Adrenal gland (tissue), 12 donors: ENCODE results near the gene TTF2. TPM values are rescaled to one million over a fixed set of nuclear protein-coding genes. Genes with fewer than 3 reads are reported as not detected.

Source experiments
- DNase-seq, 7 donors: peaks; one replicate each; pipeline ENCODE4 v3.0.0-alpha.2; 2019 to 2020
- H3K27ac ChIP-seq, 5 donors: fragments of 200-600 bp; sonication (generic) in 4 of 5; 1 replicate in 3 of 5; 2 replicates in 2 of 5; pipeline versions ENCODE4 v1.5.1 to v1.8.0; 2016 to 2020; ENCODE audit warnings: mild to moderate bottlenecking in 1 of 5
- H3K27me3 ChIP-seq: fragments of 200-600 bp; 2 replicates; pipeline ENCODE4 v1.8.0; 2021
- H3K36me3 ChIP-seq, 2 donors: fragments of 200-600 bp; replicated peaks in 1 of 2; 1 replicate in 1 of 2; 2 replicates in 1 of 2; pipeline versions ENCODE4 v1.5.1 to v1.8.0; 2018 to 2022
- H3K4me1 ChIP-seq, 2 donors: fragments of 200-600 bp; replicated peaks in 1 of 2; 1 replicate in 1 of 2; 2 replicates in 1 of 2; pipeline versions ENCODE4 v1.5.1 to v1.8.0; 2018 to 2021
- H3K4me3 ChIP-seq, 4 donors: fragments of 200-600 bp; sonication (generic) in 3 of 4; one replicate each; pipeline ENCODE4 v1.5.1; 2016 to 2018
- H3K9me3 ChIP-seq, 3 donors: fragments of 200-600 bp; sonication (generic) in 1 of 3; replicated peaks in 1 of 3; 1 replicate in 2 of 3; 2 replicates in 1 of 3; pipeline versions ENCODE4 v1.5.1 to v1.8.0; 2016 to 2021
- POLR2A ChIP-seq, 2 donors: fragments of 450-650 bp; IDR thresholded peaks; one replicate each; pipeline ENCODE4 v1.6.1; 2017; ENCODE audit warnings: antibody characterized with exemption in 2 of 2, mild to moderate bottlenecking in 2 of 2, moderate library complexity in 1 of 2
- WGBS, 4 donors: extraction: QIAGEN DNeasy Blood & Tissue Kit in 2 of 4; methylation state at CpG; one replicate each; pipeline versions ENCODE4 v1.1.5 to v1.1.7; 2013 to 2017; 5-methylcytosine and 5-hydroxymethylcytosine counted together
- intact Hi-C, 2 donors: fragments of 100-400 bp; cut with DNase I; formaldehyde crosslinking; loops; one replicate each; pipeline versions ENCODE4 v1.14.1 to v1.15.0; 2022 to 2023
- polyA plus RNA-seq, 3 donors: library from polyadenylated mRNA; stranded (reverse); fragments of 200-250 nt in 2 of 3; fragments of 350-450 nt in 1 of 3; fragmentation: Illumina TruSeq in 1 of 3; extraction: RNeasy Lipid Tissue Mini Kit (QIAGEN cat#74804) in 1 of 3; gene quantifications; one replicate each; pipeline ENCODE4 v1.2.3, GENCODE V29; 2013 to 2014
- total RNA-seq, 9 donors: library from RNA; depleted of rRNA in 4 of 9; stranded (reverse); fragments of >200 nt in 4 of 9; fragments of 120-200 nt in 1 of 9; fragmentation: NEBNext Ultra II Directional in 1 of 9; extraction: Animal tissue kit (Norgen Biotek cat#: 25700) in 1 of 9; gene quantifications; one replicate each; pipeline versions ENCODE4 v1.1.0 to v1.2.4, GENCODE V29; 2013 to 2023
- TF ChIP-seq, protein P1 (sequence below), 6 experiments: fragments of 450-650 bp in 4 of 6; fragments of 200-600 bp in 2 of 6; sonication (generic) in 1 of 6; IDR thresholded peaks; 1 replicate in 5 of 6; 2 replicates in 1 of 6; pipeline versions ENCODE4 v1.5.1 to v1.8.0; 2016 to 2021; ENCODE audit warnings: antibody characterized with exemption in 6 of 6, mild to moderate bottlenecking in 2 of 6, moderate library complexity in 1 of 6
- donor health status: healthy with polysubstance abuse.
- donor health status: Bipolar disorder and iron deficiency.
- donor health status: DM: yes; HTN: yes; CAD: no.
- donor health status: DM: no; HTN: no; CAD: no.
- donor health status: DM: no; HTN: no; CAD: no.
- donor health status: DM: yes; HTN: yes; CAD: no.

The TTF2 gene
- total and polyA plus RNA-seq, 12 donors = 3.5 to 28.2 (median 19.2) TPM

DNA sequence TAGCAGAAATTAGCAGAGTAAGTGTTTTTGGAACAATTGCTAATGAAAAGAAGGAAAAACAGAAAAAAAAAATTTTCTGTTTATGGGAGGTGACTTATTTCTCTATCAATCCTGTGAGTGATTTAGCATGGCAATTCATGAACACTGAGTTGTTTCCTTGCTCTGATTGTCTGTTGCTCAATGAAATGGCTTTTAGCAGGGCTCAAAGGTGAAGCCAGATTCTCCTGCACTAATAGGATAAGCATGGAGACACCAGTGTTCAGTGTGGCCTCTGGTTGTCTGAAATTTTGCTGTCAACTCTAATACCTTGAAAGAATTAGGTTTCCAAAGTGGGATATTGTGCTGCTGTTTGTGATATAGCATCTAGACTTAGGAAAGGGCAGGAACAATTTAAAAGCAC lies 45.6 kb downstream of the TTF2 start:
- Histone ChIP-seq H3K36me3 (no peaks in the 10 kb centered on the region), H3K27me3 (no peaks in the 10 kb centered on the region), H3K4me1 (no peaks in the 10 kb centered on the region), H3K4me3 (no peak overlapping the region), H3K27ac (no peak overlapping the region), H3K9me3 (no peaks in the 10 kb centered on the region)
- intact Hi-C loops = no loop called here
- no peak for DNase-seq
- no peak for TF ChIP-seq POLR2A (IDR thresholded peaks at IDR 0.05)
- TF ChIP-seq, protein P1, sequence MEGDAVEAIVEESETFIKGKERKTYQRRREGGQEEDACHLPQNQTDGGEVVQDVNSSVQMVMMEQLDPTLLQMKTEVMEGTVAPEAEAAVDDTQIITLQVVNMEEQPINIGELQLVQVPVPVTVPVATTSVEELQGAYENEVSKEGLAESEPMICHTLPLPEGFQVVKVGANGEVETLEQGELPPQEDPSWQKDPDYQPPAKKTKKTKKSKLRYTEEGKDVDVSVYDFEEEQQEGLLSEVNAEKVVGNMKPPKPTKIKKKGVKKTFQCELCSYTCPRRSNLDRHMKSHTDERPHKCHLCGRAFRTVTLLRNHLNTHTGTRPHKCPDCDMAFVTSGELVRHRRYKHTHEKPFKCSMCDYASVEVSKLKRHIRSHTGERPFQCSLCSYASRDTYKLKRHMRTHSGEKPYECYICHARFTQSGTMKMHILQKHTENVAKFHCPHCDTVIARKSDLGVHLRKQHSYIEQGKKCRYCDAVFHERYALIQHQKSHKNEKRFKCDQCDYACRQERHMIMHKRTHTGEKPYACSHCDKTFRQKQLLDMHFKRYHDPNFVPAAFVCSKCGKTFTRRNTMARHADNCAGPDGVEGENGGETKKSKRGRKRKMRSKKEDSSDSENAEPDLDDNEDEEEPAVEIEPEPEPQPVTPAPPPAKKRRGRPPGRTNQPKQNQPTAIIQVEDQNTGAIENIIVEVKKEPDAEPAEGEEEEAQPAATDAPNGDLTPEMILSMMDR (IDR thresholded peaks at IDR 0.05) = no peak

DNA sequence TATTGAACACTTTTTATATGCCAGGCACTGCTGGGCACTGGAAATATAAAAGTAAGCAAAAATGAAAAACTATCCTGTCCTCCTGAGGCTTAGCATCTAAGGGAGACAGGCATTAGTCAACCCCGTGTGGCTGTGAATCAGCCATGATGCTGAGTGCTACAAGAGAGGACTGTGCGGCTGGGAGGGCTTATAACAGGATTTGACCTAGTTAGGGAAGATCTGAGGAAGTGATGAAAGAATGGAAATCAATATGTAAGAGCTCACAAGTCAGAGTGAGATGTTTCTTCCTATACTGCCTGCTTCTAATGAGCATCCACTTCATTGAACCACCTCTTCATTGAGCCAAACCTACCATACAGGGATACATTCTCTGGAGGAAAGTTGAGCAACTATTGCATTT lies 46.4 kb downstream of the TTF2 start:
- no peak for TF ChIP-seq POLR2A (IDR thresholded peaks at IDR 0.05)
- TF ChIP-seq, protein P1 (IDR thresholded peaks at IDR 0.05) = no peak
- WGBS, 4 donors = 87 to 92% (median 89%) methylated on average over 2 of the region's 2 CpGs
- H3K27me3 ChIP-seq = no peaks in the 10 kb centered on the region
- H3K4me1 ChIP-seq = no peaks in the 10 kb centered on the region
- no peak overlapping the region for H3K27ac ChIP-seq
- no peak overlapping the region for H3K4me3 ChIP-seq
- no peaks in the 10 kb centered on the region for H3K9me3 ChIP-seq
- no peak for DNase-seq
- no peaks in the 10 kb centered on the region for H3K36me3 ChIP-seq
- intact Hi-C loops = no loop called here

DNA sequence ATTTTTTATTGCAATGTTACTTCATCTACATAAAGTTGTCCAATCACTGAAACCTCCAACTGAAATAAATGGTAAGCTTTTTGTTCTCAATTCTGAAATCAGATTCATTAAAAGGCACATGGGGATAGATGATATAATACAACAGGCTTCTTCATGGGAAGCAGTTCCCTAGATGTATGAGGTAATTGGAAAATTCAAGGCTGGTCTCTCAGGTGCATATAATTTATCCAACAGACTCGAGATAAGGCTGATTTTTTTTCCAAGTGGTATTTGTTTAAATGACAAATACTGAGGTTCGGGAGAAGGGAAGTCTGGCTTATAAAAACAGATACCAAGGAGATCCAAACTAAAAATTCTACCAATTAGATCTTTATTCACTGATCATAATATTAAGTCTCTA lies 47.2 kb downstream of the TTF2 start:
- no peaks in the 10 kb centered on the region for H3K27me3 ChIP-seq
- no peaks in the 10 kb centered on the region for H3K36me3 ChIP-seq
- intact Hi-C loops = no loop called here
- H3K9me3 ChIP-seq = no peaks in the 10 kb centered on the region
- H3K4me3 ChIP-seq = no peak overlapping the region
- no peaks in the 10 kb centered on the region for H3K4me1 ChIP-seq
- no peak for DNase-seq
- H3K27ac ChIP-seq = no peak overlapping the region
- WGBS, 4 donors = 52 to 66% (median 62%) methylated on average over 2 of the region's 2 CpGs
- TF ChIP-seq POLR2A (IDR thresholded peaks at IDR 0.05) = no peak
- TF ChIP-seq, protein P1 (IDR thresholded peaks at IDR 0.05) = no peak

DNA sequence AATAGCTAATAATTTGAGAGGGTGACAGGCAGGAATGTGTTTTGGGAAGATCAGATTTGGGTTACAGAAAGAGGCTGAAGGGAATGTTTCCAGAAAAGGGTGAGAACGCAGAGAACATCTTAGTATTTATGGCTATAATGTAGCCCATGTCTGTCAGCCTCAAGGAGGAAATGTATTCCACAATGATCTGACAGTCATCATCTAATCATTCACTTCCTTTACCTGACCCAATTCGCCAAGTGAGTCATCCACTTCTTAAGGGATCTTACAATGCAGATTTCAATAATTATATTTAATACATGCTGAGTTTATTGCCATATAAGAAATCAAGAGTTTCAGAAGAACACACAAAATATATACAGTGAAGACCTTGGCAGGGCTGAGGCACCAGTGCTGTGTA lies 50.6 kb downstream of the TTF2 start:
- H3K36me3 ChIP-seq = no peaks in the 10 kb centered on the region
- intact Hi-C loops = no loop called here
- 61 to 70% (median 64%) methylated on average over 2 of the region's 2 CpGs for WGBS, 4 donors
- H3K9me3 ChIP-seq = no peaks in the 10 kb centered on the region
- DNase-seq = no peak
- H3K4me1 ChIP-seq = no peaks in the 10 kb centered on the region
- H3K4me3 ChIP-seq = no peak overlapping the region
- no peaks in the 10 kb centered on the region for H3K27me3 ChIP-seq
- TF ChIP-seq, protein P1 (IDR thresholded peaks at IDR 0.05) = no peak
- TF ChIP-seq POLR2A (IDR thresholded peaks at IDR 0.05) = no peak
- H3K27ac ChIP-seq = no peak overlapping the region
